ENCODE data around the gene CABLES2.

Gene CABLES2

GRCh38 chr20:62358171-62359042 is 48.7 kb downstream of the CABLES2 start:
- no peak for DNase-seq

GRCh38 chr20:62357681-62358080 is 49.4 kb downstream of the CABLES2 start:
- DNase-seq: no peak

GRCh38 chr20:62357187-62357667 is 49.9 kb downstream of the CABLES2 start:
- no peak for DNase-seq

- no peak for DNase-seq
Measured at GRCh38 chr20:62356589-62357186, 50.4 kb downstream of the CABLES2 start.

GRCh38 chr20:62355878-62356588 is 51.1 kb downstream of the CABLES2 start:
- DNase-seq: no peak

- DNase-seq: no peak
Measured at GRCh38 chr20:62355516-62355877, 51.6 kb downstream of the CABLES2 start.

GRCh38 chr20:62354811-62355341 is 52.2 kb downstream of the CABLES2 start:
- DNase-seq: no peak

- DNase-seq: no peak
Measured at GRCh38 chr20:62354031-62354808, 52.9 kb downstream of the CABLES2 start.

GRCh38 chr20:62353289-62354030 is 53.6 kb downstream of the CABLES2 start:
- DNase-seq: no peak

- DNase-seq: no peak
Measured at GRCh38 chr20:62352402-62353288, 54.4 kb downstream of the CABLES2 start.

GRCh38 chr20:62351469-62352401 is 55.4 kb downstream of the CABLES2 start:
- DNase-seq: no peak

- no peak for DNase-seq
Measured at GRCh38 chr20:62350629-62351422, 56.3 kb downstream of the CABLES2 start.

- no peak for DNase-seq
Measured at GRCh38 chr20:62350098-62350628, 56.9 kb downstream of the CABLES2 start.

GRCh38 chr20:62349556-62350097 is 57.5 kb downstream of the CABLES2 start:
- DNase-seq: no peak

- DNase-seq: no peak
Measured at GRCh38 chr20:62348604-62349003, 58.5 kb downstream of the CABLES2 start.

- no peak for DNase-seq
Measured at GRCh38 chr20:62347445-62347844, 59.6 kb downstream of the CABLES2 start.

- no peak for DNase-seq
Measured at GRCh38 chr20:62347151-62347404, 60.0 kb downstream of the CABLES2 start.

- no peak for DNase-seq
Measured at GRCh38 chr20:62346398-62347150, 60.5 kb downstream of the CABLES2 start.
